GM23338 (cell line): Measurements from ENCODE around the gene FKBP6.

Experiments
- CREB1 ChIP-seq: fragments of 250-450 bp; sonication (Bioruptor Pico); IDR thresholded peaks from 2 replicates; pipeline ENCODE4 v1.5.0; 2020; ENCODE audit warnings: low read depth, mild to moderate bottlenecking, moderate library complexity
- EZH2 ChIP-seq: fragments of 200-600 bp; sonication (generic); IDR thresholded peaks from one replicate; pipeline ENCODE4 v1.8.0; 2017; ENCODE audit warnings: antibody characterized with exemption, mild to moderate bottlenecking, low read depth; ENCODE audit not compliant: unreplicated experiment
- EZH2phosphoT487 ChIP-seq: fragments of 200-600 bp; sonication (generic); IDR thresholded peaks from one replicate; pipeline ENCODE4 v1.8.1; 2018; ENCODE audit warnings: antibody characterized with exemption; ENCODE audit not compliant: unreplicated experiment
- JUNB ChIP-seq: IDR thresholded peaks from one replicate; pipeline ENCODE4 v1.6.1; 2016; ENCODE audit warnings: antibody characterized with exemption; ENCODE audit not compliant: unreplicated experiment
- NANOG ChIP-seq: IDR thresholded peaks from 2 replicates; pipeline ENCODE4 v1.6.1; 2016; ENCODE audit warnings: antibody characterized with exemption, borderline replicate concordance
- POLR2AphosphoS5 ChIP-seq: IDR thresholded peaks from 2 replicates; pipeline ENCODE4 v1.6.1; 2016; ENCODE audit warnings: antibody characterized with exemption, low read depth
- STAT1 ChIP-seq: IDR thresholded peaks from one replicate; pipeline ENCODE4 v1.6.1; 2016; ENCODE audit warnings: antibody characterized with exemption; ENCODE audit not compliant: unreplicated experiment
- ZNF114 ChIP-seq: fragments of 250-450 bp; sonication (Bioruptor Pico); IDR thresholded peaks from 2 replicates; pipeline ENCODE4 v1.5.0; 2020; ENCODE audit warnings: mild to moderate bottlenecking, moderate library complexity
- ZNF331 ChIP-seq: fragments of 250-450 bp; sonication (Bioruptor Pico); IDR thresholded peaks from 2 replicates; pipeline ENCODE4 v1.5.0; 2020; ENCODE audit warnings: low read depth, mild to moderate bottlenecking, moderate library complexity
- TF ChIP-seq, protein P1 (sequence below), 2 experiments: fragments of 200-600 bp in 1 of 2; sonication (generic) in 1 of 2; conservative IDR thresholded peaks; 2 replicates each; pipeline versions ENCODE4 v1.5.1 to v1.6.1; 2016 to 2017; ENCODE audit warnings: antibody characterized with exemption in 2 of 2, low read depth in 2 of 2, mild to moderate bottlenecking in 2 of 2, moderate library complexity in 1 of 2
- TF ChIP-seq, protein P2 (sequence below): IDR thresholded peaks from one replicate; pipeline ENCODE4 v1.6.1; 2018; ENCODE audit warnings: antibody characterized with exemption; ENCODE audit not compliant: unreplicated experiment
- TF ChIP-seq, protein P3 (sequence below): IDR thresholded peaks from 2 replicates; pipeline ENCODE4 v1.6.1; 2016; ENCODE audit warnings: antibody characterized with exemption

DNA sequence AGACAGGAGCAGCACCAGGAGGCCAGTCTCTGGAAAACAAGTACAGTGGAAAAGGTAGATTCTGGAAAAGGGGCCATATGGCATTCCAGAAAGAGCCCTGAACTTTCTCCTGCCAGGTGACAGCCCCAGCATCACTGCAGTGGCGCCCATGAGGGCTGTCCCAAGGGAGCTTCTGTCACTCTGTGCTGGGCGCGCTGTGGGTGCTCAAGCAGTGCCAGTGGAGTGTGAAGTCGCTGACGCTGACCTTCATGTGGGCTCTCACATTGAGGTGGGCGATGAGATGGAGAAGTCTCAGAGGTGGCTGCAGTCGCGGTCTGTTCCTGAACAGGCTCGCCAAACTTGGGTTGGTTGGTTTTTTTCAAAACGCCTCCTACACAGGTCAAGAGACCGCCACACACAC, 38.2 kb downstream of the FKBP6 start:
- TF ChIP-seq, protein P1, sequence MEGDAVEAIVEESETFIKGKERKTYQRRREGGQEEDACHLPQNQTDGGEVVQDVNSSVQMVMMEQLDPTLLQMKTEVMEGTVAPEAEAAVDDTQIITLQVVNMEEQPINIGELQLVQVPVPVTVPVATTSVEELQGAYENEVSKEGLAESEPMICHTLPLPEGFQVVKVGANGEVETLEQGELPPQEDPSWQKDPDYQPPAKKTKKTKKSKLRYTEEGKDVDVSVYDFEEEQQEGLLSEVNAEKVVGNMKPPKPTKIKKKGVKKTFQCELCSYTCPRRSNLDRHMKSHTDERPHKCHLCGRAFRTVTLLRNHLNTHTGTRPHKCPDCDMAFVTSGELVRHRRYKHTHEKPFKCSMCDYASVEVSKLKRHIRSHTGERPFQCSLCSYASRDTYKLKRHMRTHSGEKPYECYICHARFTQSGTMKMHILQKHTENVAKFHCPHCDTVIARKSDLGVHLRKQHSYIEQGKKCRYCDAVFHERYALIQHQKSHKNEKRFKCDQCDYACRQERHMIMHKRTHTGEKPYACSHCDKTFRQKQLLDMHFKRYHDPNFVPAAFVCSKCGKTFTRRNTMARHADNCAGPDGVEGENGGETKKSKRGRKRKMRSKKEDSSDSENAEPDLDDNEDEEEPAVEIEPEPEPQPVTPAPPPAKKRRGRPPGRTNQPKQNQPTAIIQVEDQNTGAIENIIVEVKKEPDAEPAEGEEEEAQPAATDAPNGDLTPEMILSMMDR (conservative IDR thresholded peaks at IDR 0.05; ENCODE audit: low read depth in 2 of 2) = no peak
- TF ChIP-seq POLR2AphosphoS5 = no peak
- TF ChIP-seq EZH2 = no peak
- TF ChIP-seq, protein P2, sequence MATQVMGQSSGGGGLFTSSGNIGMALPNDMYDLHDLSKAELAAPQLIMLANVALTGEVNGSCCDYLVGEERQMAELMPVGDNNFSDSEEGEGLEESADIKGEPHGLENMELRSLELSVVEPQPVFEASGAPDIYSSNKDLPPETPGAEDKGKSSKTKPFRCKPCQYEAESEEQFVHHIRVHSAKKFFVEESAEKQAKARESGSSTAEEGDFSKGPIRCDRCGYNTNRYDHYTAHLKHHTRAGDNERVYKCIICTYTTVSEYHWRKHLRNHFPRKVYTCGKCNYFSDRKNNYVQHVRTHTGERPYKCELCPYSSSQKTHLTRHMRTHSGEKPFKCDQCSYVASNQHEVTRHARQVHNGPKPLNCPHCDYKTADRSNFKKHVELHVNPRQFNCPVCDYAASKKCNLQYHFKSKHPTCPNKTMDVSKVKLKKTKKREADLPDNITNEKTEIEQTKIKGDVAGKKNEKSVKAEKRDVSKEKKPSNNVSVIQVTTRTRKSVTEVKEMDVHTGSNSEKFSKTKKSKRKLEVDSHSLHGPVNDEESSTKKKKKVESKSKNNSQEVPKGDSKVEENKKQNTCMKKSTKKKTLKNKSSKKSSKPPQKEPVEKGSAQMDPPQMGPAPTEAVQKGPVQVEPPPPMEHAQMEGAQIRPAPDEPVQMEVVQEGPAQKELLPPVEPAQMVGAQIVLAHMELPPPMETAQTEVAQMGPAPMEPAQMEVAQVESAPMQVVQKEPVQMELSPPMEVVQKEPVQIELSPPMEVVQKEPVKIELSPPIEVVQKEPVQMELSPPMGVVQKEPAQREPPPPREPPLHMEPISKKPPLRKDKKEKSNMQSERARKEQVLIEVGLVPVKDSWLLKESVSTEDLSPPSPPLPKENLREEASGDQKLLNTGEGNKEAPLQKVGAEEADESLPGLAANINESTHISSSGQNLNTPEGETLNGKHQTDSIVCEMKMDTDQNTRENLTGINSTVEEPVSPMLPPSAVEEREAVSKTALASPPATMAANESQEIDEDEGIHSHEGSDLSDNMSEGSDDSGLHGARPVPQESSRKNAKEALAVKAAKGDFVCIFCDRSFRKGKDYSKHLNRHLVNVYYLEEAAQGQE = no peak
- no peak for TF ChIP-seq ZNF331 (CRISPR knock-in tag)
- no peak for TF ChIP-seq EZH2phosphoT487
- TF ChIP-seq NANOG = no peak
- no peak for TF ChIP-seq JUNB
- TF ChIP-seq CREB1 = no peak
- no peak for TF ChIP-seq ZNF114 (CRISPR knock-in tag)
- no peak for TF ChIP-seq STAT1
- TF ChIP-seq, protein P3, sequence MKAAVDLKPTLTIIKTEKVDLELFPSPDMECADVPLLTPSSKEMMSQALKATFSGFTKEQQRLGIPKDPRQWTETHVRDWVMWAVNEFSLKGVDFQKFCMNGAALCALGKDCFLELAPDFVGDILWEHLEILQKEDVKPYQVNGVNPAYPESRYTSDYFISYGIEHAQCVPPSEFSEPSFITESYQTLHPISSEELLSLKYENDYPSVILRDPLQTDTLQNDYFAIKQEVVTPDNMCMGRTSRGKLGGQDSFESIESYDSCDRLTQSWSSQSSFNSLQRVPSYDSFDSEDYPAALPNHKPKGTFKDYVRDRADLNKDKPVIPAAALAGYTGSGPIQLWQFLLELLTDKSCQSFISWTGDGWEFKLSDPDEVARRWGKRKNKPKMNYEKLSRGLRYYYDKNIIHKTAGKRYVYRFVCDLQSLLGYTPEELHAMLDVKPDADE = no peak
